Omental fat pad (tissue), 4 donors: ENCODE results near the gene RYR2. TPM values are rescaled to one million over a fixed set of nuclear protein-coding genes. Genes with fewer than 3 reads are reported as not detected.

Experiments used
- ATAC-seq: fragments of 150-250 bp; one replicate; pipeline ENCODE4 v1.9.1; 2016; ENCODE audit warnings: mild to moderate bottlenecking, moderate library complexity; ENCODE audit not compliant: low FRiP score
- DNase-seq: peaks from one replicate; pipeline ENCODE4 v3.0.0-alpha.2; 2019; ENCODE audit warnings: low spot score
- total RNA-seq, 4 donors: library from RNA; depleted of rRNA; stranded (reverse); fragments of >200 nt; gene quantifications; one replicate each; pipeline ENCODE4 v1.1.0, GENCODE V29; 2016
- TF ChIP-seq, protein P1 (sequence below), 3 donors: fragments of 450-650 bp; IDR thresholded peaks; one replicate each; pipeline ENCODE4 v1.5.1; 2016 to 2017; ENCODE audit warnings: antibody characterized with exemption in 3 of 3, mild to moderate bottlenecking in 3 of 3, moderate library complexity in 2 of 3

Gene RYR2
- total RNA-seq, 4 donors from 2014 or later = 0.19 to 2.4 (median 1.2) TPM

DNA sequence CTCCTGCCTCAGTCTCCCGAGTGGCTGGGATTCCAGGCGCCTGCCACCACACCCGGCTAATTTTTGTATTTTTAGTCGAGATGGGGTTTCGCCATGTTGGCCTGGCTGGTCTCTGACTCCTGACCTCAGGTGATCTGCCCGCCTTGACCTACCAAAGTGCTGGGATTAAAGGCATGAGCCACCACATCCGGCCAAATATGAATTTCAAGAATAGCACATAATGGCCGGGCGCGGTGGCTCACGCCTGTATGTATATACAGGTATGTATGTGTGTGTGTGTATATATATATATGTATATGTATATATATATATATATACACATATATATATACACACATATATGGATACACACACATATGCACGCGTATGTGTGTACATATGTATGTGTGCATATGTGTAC is 753.6 kb downstream of the RYR2 start:
- TF ChIP-seq, protein P1, sequence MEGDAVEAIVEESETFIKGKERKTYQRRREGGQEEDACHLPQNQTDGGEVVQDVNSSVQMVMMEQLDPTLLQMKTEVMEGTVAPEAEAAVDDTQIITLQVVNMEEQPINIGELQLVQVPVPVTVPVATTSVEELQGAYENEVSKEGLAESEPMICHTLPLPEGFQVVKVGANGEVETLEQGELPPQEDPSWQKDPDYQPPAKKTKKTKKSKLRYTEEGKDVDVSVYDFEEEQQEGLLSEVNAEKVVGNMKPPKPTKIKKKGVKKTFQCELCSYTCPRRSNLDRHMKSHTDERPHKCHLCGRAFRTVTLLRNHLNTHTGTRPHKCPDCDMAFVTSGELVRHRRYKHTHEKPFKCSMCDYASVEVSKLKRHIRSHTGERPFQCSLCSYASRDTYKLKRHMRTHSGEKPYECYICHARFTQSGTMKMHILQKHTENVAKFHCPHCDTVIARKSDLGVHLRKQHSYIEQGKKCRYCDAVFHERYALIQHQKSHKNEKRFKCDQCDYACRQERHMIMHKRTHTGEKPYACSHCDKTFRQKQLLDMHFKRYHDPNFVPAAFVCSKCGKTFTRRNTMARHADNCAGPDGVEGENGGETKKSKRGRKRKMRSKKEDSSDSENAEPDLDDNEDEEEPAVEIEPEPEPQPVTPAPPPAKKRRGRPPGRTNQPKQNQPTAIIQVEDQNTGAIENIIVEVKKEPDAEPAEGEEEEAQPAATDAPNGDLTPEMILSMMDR (IDR thresholded peaks at IDR 0.05) = no peak
- no peak for ATAC-seq
- no peak for DNase-seq

DNA sequence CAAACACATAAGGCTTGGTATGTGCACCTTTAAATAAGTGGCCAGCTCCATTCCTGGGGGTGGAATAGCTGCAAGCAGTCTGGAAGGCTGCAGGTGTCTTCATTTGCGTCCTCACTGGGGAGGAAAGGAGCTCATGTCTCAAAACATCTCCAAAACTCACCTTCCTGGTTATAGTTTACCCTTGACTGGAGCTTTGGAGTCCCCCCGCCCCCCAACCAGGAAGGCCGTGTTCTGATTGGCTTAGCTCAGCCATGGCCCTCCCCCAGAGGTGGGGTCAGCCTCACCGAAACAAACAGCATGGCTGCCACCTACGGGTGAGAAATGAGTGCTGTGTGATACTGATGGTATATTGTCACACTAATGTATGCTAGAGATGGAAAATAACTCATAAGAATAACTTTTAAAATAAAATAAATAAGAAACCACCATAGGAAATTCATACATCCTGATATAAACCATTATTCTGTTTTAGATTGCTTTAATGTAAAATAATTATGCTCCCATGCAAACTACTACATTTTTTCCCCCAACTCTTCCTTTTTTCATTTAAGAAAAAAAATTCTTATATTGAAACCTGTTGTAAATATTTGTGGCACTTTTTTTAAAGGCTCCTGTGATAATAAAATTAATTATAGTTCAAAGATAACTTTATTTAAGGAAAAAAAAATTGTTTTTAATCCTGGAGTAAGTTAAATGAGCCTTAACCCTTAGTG is 757.9 kb downstream of the RYR2 start:
- ATAC-seq (no peak), DNase-seq (no peak)
- TF ChIP-seq, protein P1 (IDR thresholded peaks at IDR 0.05) = no peak

DNA sequence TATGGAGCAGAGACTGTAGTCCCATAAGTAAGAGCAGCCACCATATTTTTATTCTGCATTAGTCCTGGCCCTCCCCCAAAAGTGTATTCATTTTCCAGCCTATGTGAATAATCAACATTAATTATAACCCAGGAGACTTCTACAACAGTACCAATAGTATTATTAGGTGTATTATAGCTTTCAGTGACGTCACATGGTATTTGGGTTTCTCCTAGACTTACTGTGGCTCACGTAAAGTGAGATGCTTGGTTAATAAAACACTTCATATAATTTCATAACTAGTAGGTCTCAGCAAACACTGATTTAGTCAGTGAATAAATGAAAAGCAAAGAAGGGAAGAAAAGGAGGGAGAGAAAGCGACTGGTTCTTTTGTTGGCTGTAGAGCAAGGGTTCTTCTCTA is 762.5 kb downstream of the RYR2 start:
- ATAC-seq (no peak), DNase-seq (no peak)
- TF ChIP-seq, protein P1 (IDR thresholded peaks at IDR 0.05) = no peak

- ATAC-seq (no peak), DNase-seq (no peak)
Observed at GRCh38 chr1:237809099-237809498, 767.1 kb downstream of the RYR2 start.

GRCh38 chr1:237811633-237812032 is 769.6 kb downstream of the RYR2 start:
- no peak for DNase-seq
- ATAC-seq = no peak
- TF ChIP-seq, protein P1 (IDR thresholded peaks at IDR 0.05) = no peak

More at GRCh38 chr1:237809099-237809498, 767.1 kb downstream of the RYR2 start:
- TF ChIP-seq, protein P1 (IDR thresholded peaks at IDR 0.05) = no peak

DNA sequence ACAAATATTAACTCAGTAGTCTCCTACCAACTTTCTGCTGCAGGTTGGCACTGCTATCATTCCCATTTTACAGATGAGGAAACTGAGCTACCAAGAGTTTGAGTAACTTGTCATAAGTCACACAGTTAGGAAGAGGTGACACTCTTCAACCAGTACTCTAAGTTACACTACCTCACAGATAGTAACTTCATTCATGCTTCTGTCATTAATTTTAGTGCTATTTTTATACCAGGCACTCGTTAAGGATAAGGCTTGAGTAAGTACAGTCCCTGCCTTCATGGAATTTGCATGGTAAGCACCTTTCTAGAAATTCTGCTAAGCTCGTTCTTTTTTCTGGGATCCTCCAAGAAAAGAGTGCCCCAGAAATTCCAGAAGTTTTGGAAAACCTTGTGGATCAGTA is 770.1 kb downstream of the RYR2 start:
- TF ChIP-seq, protein P1 (IDR thresholded peaks at IDR 0.05) = no peak
- ATAC-seq = no peak

GRCh38 chr1:237814319-237814924 is 772.4 kb downstream of the RYR2 start:
- no peak for ATAC-seq
- DNase-seq = no peak
- TF ChIP-seq, protein P1 (IDR thresholded peaks at IDR 0.05) = no peak

More for the DNA sequence above, 770.1 kb downstream of the RYR2 start:
- no peak for DNase-seq
